Mesendoderm (in vitro differentiated cells): Measurements from ENCODE around the gene ALDH1L1.
A peak's percentile ranks its signal among the peaks of the same experiment; 100 is the strongest.

Experiments used
- DNase-seq: peaks from one replicate; pipeline ENCODE4 v3.0.0; 2013
- H2AK5ac ChIP-seq: 2 replicates; pipeline ENCODE4 v1.6.1; 2013; ENCODE audit warnings: low read length, inconsistent platforms
- H2BK120ac ChIP-seq: 2 replicates; pipeline ENCODE4 v1.6.1; 2013; ENCODE audit warnings: low read depth, mild to moderate bottlenecking, low read length, moderate library complexity, mixed read lengths
- H2BK15ac ChIP-seq: replicated peaks from 2 replicates; pipeline ENCODE4 v1.6.1; 2013; ENCODE audit warnings: low read depth, mild to moderate bottlenecking, moderate library complexity
- H2BK5ac ChIP-seq: 2 replicates; pipeline ENCODE4 v1.6.1; 2013; ENCODE audit warnings: low read length, inconsistent platforms
- H3K18ac ChIP-seq: 2 replicates; pipeline ENCODE4 v1.6.1; 2013; ENCODE audit warnings: mild to moderate bottlenecking, low read length, mixed read lengths
- H3K23ac ChIP-seq: one replicate; pipeline ENCODE4 v1.6.1; 2013; ENCODE audit warnings: low read length
- H3K27ac ChIP-seq: 2 replicates; pipeline ENCODE4 v1.5.1; 2013; ENCODE audit warnings: low read depth, mild to moderate bottlenecking, inconsistent platforms, low read length, moderate library complexity
- H3K27me3 ChIP-seq: 2 replicates; pipeline ENCODE4 v1.6.1; 2013; ENCODE audit warnings: low read length, control low read depth, mild to moderate bottlenecking, inconsistent platforms; ENCODE audit not compliant: insufficient read depth, poor library complexity
- H3K36me3 ChIP-seq: 2 replicates; pipeline ENCODE4 v1.6.1; 2013; ENCODE audit warnings: low read length, inconsistent platforms; ENCODE audit not compliant: control insufficient read depth, insufficient read depth
- H3K4ac ChIP-seq: one replicate; pipeline ENCODE4 v1.6.1; 2013; ENCODE audit warnings: low read depth, mild to moderate bottlenecking, low read length, moderate library complexity
- H3K4me1 ChIP-seq: 2 replicates; pipeline ENCODE4 v1.6.1; 2013; ENCODE audit warnings: low read depth, low read length, inconsistent platforms; ENCODE audit not compliant: control insufficient read depth
- H3K4me2 ChIP-seq: 2 replicates; pipeline ENCODE4 v1.6.1; 2013; ENCODE audit warnings: low read length
- H3K4me3 ChIP-seq: 2 replicates; pipeline ENCODE4 v1.5.1; 2013; ENCODE audit warnings: mild to moderate bottlenecking, low read length
- H3K56ac ChIP-seq: one replicate; pipeline ENCODE4 v1.6.1; 2013; ENCODE audit warnings: low read length
- H3K79me1 ChIP-seq: 2 replicates; pipeline ENCODE4 v1.6.1; 2013; ENCODE audit warnings: low read length, inconsistent platforms
- H3K79me2 ChIP-seq: 2 replicates; pipeline ENCODE4 v1.6.1; 2013; ENCODE audit warnings: mild to moderate bottlenecking, low read length; ENCODE audit not compliant: control insufficient read depth, insufficient read depth
- H3K9ac ChIP-seq: 2 replicates; pipeline ENCODE4 v1.6.1; 2013; ENCODE audit warnings: low read length, inconsistent platforms
- H4K5ac ChIP-seq: one replicate; pipeline ENCODE4 v1.6.1; 2013; ENCODE audit warnings: low read length
- H4K8ac ChIP-seq: one replicate; pipeline ENCODE4 v1.6.1; 2013; ENCODE audit warnings: low read depth, mild to moderate bottlenecking, control low read depth, low read length, moderate library complexity
- WGBS: extraction: QIAGEN DNeasy Blood & Tissue Kit; methylation state at CpG from one replicate; pipeline ENCODE4 v1.1.7; 2013; ENCODE audit warnings: low lambda C conversion rate, missing lambda C conversion rate; ENCODE audit not compliant: insufficient coverage; ENCODE audit errors: extremely low coverage; 5-methylcytosine and 5-hydroxymethylcytosine counted together

ALDH1L1 gene

GRCh38 chr3:126114443-126115386 is 65.7 kb downstream of the ALDH1L1 start:
- no peak overlapping the region for H3K56ac ChIP-seq
- H3K79me2 ChIP-seq: no peaks in the 10 kb centered on the region
- H3K4me1 ChIP-seq: no peaks in the 10 kb centered on the region
- H3K27ac ChIP-seq: no peak overlapping the region
- H3K4ac ChIP-seq: no peak overlapping the region
- no peak overlapping the region for H2BK120ac ChIP-seq
- H3K4me3 ChIP-seq: no peak overlapping the region
- H2AK5ac ChIP-seq: no peak overlapping the region
- H3K36me3 ChIP-seq: no peaks in the 10 kb centered on the region
- H2BK15ac ChIP-seq: no peak overlapping the region
- no peak for DNase-seq
- no peak overlapping the region for H3K9ac ChIP-seq
- H3K4me2 ChIP-seq: no peak overlapping the region
- H3K79me1 ChIP-seq: no peaks in the 10 kb centered on the region
- no peak overlapping the region for H2BK5ac ChIP-seq
- no peak overlapping the region for H4K5ac ChIP-seq
- no peak overlapping the region for H4K8ac ChIP-seq
- H3K27me3 ChIP-seq: no peaks in the 10 kb centered on the region
- H3K18ac ChIP-seq: no peak overlapping the region
- no CpG with 5 or more reads among the region's 16 CpGs for WGBS
- peak overlapping the region; percentile 9 for H3K23ac ChIP-seq

- H3K4me1 ChIP-seq: no peaks in the 10 kb centered on the region
- H3K27ac ChIP-seq: no peak overlapping the region
- no peak overlapping the region for H3K56ac ChIP-seq
- no peak overlapping the region for H3K23ac ChIP-seq
- no peak overlapping the region for H2BK15ac ChIP-seq
- no peaks in the 10 kb centered on the region for H3K79me1 ChIP-seq
- H3K4me3 ChIP-seq: no peak overlapping the region
- WGBS: no CpG with 5 or more reads among the region's 9 CpGs
- no peak overlapping the region for H4K5ac ChIP-seq
- H3K18ac ChIP-seq: no peak overlapping the region
- no peaks in the 10 kb centered on the region for H3K79me2 ChIP-seq
- H3K4me2 ChIP-seq: no peak overlapping the region
- H4K8ac ChIP-seq: no peak overlapping the region
- no peak overlapping the region for H3K4ac ChIP-seq
- no peak overlapping the region for H3K9ac ChIP-seq
- H2BK5ac ChIP-seq: no peak overlapping the region
- H2BK120ac ChIP-seq: no peak overlapping the region
- H2AK5ac ChIP-seq: no peak overlapping the region
- no peaks in the 10 kb centered on the region for H3K36me3 ChIP-seq
- DNase-seq: peak; percentile 35
- no peaks in the 10 kb centered on the region for H3K27me3 ChIP-seq
Measured at GRCh38 chr3:126113733-126114442, 66.5 kb downstream of the ALDH1L1 start.

GRCh38 chr3:126113238-126113555 is 67.2 kb downstream of the ALDH1L1 start:
- H4K8ac ChIP-seq: no peak overlapping the region
- no peak overlapping the region for H2BK120ac ChIP-seq
- H3K27me3 ChIP-seq: no peaks in the 10 kb centered on the region
- no peaks in the 10 kb centered on the region for H3K79me1 ChIP-seq
- no peak overlapping the region for H3K18ac ChIP-seq
- H3K23ac ChIP-seq: no peak overlapping the region
- no peak overlapping the region for H4K5ac ChIP-seq
- no peak overlapping the region for H2AK5ac ChIP-seq
- whole genome bisulfite sequencing: no CpG with 5 or more reads among the region's 6 CpGs
- no peak overlapping the region for H3K56ac ChIP-seq
- H3K4ac ChIP-seq: no peak overlapping the region
- H3K79me2 ChIP-seq: no peaks in the 10 kb centered on the region
- no peak overlapping the region for H2BK5ac ChIP-seq
- no peak overlapping the region for H3K27ac ChIP-seq
- H2BK15ac ChIP-seq: no peak overlapping the region
- H3K4me2 ChIP-seq: no peak overlapping the region
- H3K4me3 ChIP-seq: no peak overlapping the region
- H3K36me3 ChIP-seq: no peaks in the 10 kb centered on the region
- H3K4me1 ChIP-seq: no peaks in the 10 kb centered on the region
- no peak for DNase-seq
- H3K9ac ChIP-seq: no peak overlapping the region

GRCh38 chr3:126112531-126113237 is 67.7 kb downstream of the ALDH1L1 start:
- no CpG with 5 or more reads among the region's 13 CpGs for WGBS
- H2BK5ac ChIP-seq: no peak overlapping the region

GRCh38 chr3:126111566-126112475 is 68.6 kb downstream of the ALDH1L1 start:
- no CpG with 5 or more reads among the region's 18 CpGs for WGBS
- H3K23ac ChIP-seq: no peak overlapping the region
- H3K9ac ChIP-seq: no peak overlapping the region
- no peak overlapping the region for H3K4me2 ChIP-seq
- H3K4me3 ChIP-seq: no peak overlapping the region
- H3K56ac ChIP-seq: no peak overlapping the region
- no peak overlapping the region for H2BK15ac ChIP-seq
- H2AK5ac ChIP-seq: no peak overlapping the region
- no peaks in the 10 kb centered on the region for H3K27me3 ChIP-seq
- no peaks in the 10 kb centered on the region for H3K36me3 ChIP-seq
- no peaks in the 10 kb centered on the region for H3K79me2 ChIP-seq
- H4K5ac ChIP-seq: no peak overlapping the region
- no peaks in the 10 kb centered on the region for H3K79me1 ChIP-seq
- H2BK120ac ChIP-seq: no peak overlapping the region
- no peak for DNase-seq
- no peak overlapping the region for H2BK5ac ChIP-seq
- H3K4me1 ChIP-seq: no peaks in the 10 kb centered on the region
- no peak overlapping the region for H3K27ac ChIP-seq
- no peak overlapping the region for H4K8ac ChIP-seq
- no peak overlapping the region for H3K18ac ChIP-seq
- no peak overlapping the region for H3K4ac ChIP-seq

More at GRCh38 chr3:126112531-126113237, 67.7 kb downstream of the ALDH1L1 start:
- Histone ChIP-seq H3K56ac (no peak overlapping the region), H3K9ac (no peak overlapping the region), H3K18ac (no peak overlapping the region), H3K23ac (no peak overlapping the region), H3K4ac (no peak overlapping the region), H3K27ac (no peak overlapping the region), H3K4me2 (no peak overlapping the region), H3K27me3 (no peaks in the 10 kb centered on the region), H3K79me2 (no peaks in the 10 kb centered on the region), H2BK120ac (no peak overlapping the region), H4K5ac (no peak overlapping the region), H3K4me1 (no peaks in the 10 kb centered on the region), H2BK15ac (no peak overlapping the region), H2AK5ac (no peak overlapping the region), H4K8ac (no peak overlapping the region), H3K36me3 (no peaks in the 10 kb centered on the region), H3K79me1 (no peaks in the 10 kb centered on the region), H3K4me3 (no peak overlapping the region)
- no peak for DNase-seq
